Stimulated activated CD8-positive, alpha-beta memory T cell treated with anti-CD3 and anti-CD28 coated beads, Interleukin-12 subunit alpha, Interleukin-12 subunit beta, amount 100 ng/mL, for 24 hours (primary cell): ENCODE data around the gene BIRC5.

Source experiments
- DNase-seq: peaks from one replicate; pipeline ENCODE4 v3.0.0-alpha.2; 2020; ENCODE audit errors: extremely low read depth

Gene BIRC5

DNA sequence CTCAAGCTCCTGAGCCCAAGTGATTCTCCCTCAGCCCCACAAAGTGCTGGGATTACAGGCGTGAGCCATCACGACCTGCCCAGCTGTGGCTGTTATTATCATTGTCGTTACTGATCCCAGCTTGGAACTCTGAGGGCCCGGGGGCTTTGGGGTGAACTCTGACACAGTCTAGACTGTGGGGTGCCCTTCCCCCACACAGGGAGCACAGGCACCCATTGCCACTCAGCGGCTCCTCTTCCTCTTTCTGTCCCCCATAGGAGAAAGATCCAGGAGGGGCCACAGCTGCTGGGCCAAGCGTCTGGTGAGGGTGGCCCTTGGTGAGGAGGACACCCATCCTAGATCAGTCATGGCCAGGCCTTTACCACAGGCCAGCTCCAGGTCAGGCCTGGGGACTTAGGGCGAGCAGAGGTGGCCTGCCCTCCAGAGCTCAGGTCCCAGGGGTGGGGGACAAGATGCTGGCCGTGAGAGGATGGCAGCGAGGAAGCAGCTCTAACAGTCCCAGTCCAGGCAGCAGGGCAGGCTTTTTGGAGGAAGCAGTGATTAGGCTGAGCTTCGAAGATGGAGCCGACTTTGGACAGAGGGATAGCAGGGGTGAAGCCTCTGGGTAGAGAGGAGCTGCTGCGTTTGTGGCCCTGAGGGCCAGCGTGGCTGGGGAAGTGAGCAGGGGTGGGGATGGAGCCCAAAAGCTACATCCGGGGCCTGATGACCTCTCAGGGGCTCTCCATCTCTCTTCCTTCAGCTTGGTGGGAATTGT, 42.1 kb downstream of the BIRC5 start:
- DNase-seq = no peak

DNA sequence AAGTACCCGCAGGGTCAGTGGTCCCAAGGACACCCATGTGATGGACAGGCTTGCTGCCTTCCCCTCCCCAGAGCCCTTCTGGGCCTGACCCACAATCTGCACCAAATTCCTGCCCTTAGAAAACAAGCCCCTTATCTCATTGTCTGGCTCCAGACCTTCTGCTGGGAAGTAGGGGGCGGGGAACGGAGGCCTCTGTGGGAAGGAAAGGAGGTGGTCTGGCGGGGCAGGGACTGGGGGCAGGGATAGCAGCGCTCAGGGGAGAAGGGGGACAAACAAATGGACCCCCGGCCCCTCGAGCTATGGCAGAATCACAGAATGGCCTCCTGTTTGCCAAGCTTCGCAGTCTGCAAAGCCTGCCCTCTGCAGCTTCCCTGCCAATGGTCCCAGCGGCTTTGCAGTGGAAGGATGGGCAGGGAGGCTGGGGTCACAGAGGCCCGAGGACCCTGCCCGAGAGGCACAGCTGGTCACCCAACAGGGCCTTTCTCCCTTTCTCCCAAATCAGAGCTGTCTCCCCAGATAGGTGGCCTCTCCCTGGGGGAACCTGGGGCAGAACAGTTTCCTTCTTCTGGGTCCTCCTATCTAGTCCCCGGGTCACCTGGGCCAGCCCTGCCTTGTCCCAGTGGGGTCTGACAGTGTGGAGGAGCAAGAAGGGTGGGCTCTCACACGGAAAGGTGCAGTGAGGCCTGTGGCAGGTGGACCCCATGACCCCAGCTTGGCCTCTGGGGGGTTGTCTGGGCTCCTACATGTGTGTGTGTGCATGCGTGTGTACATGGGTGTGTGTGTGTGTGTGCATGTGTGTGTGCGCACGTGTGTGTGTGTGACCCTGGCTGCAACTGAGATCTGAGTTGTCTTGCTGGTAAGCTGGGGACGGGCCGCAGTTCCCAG, 42.9 kb downstream of the BIRC5 start:
- DNase-seq = no peak

DNA sequence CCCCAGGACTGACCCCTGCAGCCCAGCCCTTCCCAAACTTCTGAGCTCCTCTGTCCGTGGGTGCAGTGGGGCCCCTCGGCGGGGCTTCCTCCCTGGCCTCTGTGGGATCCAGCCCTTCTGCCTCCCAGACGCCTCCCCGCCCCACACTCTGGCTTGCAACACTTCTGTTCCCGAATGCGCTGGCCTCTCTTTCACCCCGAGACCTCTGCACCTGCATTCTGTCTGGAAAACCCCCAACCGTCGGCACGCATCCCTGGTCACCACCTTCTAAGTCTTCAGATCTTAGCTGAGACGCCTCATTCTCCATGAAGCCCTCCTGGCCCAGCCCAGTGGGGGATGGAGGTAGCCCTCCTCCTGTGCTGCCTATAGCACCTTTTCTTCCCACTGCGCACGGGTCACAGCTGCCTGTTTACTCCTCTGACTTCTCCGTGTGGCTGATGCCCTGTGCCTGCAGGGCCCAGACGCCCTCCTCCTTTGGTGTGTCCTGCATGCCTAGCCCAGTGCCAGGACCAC, 43.8 kb downstream of the BIRC5 start:
- no peak for DNase-seq

DNA sequence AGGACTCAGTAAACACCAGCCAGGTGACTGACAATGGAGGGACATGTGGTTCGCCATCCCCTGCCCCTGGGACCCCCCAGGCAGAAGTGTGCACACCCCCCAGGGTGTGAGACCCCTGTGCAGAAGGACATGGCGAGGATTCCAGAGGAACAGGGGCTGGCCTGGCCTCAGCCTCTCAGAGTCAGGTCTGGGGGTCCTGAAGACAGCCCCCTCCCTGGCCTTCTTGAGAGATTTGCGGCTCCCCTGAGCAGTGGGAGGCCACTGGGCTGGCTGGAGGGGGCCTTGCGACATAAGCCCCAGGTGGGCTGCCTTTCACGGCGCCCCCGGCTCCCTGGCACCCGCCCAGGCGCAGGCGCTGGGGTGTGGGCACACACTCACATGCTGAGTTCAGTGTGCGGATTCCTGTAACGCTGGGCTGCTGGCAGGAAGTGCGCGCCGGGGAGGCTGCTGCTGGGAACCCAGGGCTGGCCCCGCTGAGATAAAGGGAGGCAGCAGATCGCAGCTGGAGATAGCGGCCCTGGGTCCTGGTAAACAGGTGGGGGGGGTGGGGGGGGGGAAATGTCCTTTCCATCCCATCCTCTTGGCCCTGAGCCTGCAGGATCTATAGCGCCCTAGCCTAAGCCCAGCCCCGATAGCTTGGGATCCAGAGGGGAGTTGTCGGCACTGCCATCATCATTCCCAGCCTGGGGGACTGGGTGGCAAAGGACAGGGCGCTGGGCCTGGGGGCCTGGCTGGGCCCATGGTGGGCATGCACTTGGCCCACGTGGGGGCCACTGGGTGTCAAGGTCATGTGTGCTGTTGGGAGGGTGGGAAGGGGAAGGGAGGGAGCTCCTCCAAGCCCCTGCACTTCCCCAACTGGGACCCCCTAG, 44.5 kb downstream of the BIRC5 start:
- no peak for DNase-seq

DNA sequence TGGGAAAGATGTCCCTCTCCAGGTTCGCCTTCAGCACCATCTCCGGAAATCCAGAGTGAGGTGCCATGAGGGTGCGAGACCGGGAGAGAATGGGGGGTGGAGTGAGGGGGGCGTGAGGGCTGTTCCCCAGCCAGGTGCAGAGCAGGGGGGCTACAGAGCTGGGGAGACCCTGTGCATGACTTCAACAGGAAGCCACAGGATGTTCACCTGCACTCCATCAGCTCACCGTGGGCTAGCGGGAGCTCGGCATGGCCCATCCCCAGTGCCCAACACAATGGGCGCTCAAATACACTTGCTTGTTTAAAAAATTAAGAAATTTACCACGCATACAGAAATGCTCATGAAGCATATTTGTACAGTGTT, 45.1 kb downstream of the BIRC5 start:
- no peak for DNase-seq

DNA sequence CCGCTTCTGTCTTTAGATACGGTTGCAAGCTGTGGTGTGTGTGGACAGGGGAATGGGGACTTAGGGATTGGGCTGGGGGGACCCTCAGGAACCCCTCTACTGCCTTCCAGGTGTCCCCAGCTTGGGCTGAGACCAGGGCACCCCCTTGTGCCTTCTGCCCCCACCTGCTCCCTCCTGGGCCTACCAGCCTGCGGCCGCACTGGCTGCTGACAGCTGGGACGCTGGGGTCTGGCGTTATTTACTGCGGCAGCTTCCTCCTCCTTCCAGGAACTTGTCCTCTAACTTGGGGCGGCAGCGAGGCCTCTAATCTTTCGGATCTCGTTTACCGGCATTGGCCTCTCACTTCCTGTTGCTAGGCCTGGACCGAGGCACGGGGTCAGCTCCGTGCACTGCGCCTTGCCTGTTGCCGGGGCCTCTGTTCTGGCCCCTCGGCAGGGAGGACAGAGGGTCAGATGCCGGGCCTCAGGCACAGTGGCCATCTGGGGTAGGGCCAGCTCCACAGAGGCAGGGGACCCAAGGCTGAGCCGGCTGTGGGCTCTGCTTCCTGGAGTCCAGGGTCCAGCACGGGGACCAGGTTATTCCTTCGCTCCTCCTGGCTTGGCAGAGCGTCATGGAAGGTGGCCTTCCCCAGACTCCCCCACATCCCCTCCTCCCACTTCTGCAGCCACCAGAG, 49.1 kb downstream of the BIRC5 start:
- no peak for DNase-seq

DNA sequence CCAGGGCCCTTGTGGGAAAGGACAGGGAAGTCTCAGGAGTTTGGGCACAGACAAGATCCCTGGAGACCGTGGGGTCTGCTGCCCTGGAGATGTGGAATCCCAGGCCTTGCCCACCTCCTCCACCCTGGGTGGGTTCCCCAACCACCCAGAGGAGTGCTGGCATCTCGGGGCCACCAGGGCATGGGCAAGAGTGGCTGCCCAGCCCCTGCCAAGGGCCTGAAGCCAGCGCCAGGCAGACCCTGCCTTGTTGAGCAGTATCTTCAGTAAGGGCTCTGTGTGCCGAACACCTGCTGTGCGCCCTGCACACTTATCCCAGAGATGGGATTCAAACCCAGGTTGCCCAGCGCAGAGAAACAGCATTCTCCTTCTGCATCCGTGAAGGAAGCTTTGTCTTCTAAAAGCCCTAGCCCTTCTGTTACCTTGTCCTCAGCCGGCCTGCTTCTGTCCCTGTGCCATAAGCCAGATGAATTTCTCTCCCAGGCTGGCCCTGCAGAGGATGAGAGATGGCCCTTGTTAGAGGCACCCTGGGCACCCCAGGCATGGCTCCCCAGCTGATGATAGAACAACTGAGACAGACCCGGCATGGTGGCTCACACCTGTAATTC, 49.8 kb downstream of the BIRC5 start:
- no peak for DNase-seq

DNA sequence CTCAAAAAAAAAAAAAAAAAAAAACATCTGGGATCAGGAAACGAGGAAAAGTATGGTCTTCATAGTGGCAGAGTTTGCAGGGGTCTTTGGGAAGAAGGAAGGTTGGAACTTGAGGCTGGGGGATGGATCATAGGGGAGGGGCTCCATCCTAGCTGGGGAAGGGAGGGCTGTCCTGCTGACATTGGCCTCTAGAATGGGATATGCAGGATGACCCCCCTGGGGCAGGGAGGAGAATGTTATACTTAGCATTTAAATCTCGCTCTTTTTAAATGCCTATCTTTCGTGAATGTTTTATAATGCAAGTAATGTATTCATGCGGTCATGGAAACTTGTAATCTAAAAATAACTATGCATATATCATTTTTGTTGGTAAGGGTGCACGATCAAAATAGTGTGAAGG, 50.5 kb downstream of the BIRC5 start:
- no peak for DNase-seq

DNA sequence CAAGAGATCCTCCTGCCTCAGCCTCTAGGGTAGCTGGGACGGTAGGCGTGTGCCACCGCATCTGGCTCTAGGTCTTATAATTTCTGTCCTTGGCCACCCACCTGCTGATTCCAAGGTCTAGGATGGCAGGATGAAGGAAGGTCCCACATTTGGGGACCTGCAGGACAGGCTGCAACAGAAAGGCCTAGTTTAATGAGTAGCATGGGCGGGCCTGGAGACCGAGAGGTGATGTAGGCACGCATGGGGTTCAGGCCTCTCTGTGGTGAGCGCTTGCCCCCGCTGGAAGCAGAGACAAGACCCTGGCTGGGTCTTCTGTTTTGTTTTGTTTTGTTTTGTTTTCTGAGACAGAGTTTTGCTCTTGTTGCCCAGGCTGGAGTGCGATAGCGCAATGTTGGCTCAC, 51.1 kb downstream of the BIRC5 start:
- DNase-seq = no peak

DNA sequence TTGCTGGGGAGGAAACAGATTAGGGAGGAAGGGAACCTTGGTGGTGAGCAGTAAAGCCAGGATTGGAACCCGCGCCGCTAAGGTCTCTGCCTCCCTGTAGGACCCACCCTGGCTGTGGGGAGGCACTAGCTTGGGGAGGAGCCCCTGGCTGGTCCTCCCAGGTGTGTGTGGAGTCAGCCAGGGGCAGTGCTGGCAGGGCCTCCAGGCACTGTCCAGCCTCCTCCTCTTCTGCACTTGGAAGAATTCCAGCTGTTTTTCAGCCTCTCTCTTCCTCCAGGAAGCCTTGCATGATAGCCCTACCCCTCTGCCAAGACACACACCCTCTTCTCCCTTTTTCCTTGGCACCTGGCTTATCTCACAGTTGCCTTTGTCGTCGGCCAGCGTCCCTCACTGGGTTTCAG, 52.2 kb downstream of the BIRC5 start:
- no peak for DNase-seq

DNA sequence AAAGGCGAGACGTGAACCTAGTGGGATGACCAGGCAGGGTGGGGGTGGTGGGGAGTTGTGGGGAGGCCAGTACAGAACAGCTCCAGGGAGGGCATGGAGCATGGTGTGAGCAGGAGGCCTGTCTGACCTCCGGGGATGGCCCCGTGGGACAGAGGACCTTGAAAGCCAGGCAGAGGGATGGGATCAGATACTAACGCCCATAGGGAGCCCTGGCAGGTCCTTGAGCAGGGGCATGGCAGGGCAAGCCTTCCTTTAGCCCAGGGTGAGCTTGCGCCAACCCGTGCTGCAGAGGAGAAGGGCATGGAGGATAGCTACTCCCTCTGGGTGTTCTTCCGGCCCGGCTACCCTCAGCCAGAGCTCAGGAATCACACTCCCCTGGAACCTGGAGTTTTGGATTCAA, 52.7 kb downstream of the BIRC5 start:
- no peak for DNase-seq

DNA sequence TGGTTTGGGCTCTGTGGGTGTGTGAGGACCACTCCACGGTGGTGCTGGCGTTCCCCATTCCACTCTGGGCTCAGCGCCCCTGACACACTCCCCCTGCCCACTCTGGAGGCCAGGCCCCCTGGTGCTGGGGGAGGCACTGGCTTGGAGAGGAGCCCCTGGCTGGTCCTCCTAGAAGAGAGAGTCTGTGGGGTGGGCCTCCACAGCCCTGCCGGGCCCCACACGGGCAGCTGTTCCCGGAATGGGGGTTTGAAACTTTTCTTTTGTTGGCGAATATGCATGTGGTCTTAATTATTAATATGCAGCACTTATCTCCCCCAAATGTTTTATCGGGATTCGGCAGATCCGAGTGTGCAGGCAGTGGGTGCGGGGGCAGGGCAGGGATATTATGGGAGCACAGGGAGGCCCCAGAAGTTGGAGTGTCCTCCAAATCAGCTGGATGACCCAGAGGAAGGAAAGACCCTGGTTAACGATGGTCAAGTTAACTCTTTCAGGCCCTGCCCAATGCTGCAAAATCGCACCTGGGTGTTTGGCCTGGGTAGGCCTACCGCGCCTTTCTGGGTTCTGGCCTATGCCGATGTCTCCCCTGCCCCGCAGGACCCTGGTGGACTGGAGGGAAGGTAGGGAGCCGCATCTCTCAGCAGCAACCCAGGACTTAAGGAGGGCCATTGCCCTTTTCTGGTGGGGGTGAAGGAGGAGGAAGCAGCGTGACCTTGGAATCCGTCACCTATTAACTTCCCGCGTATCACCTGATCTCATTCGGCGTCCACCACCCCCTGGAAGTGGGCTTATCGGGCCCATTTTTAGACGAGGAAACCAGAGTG, 53.4 kb downstream of the BIRC5 start:
- no peak for DNase-seq

DNA sequence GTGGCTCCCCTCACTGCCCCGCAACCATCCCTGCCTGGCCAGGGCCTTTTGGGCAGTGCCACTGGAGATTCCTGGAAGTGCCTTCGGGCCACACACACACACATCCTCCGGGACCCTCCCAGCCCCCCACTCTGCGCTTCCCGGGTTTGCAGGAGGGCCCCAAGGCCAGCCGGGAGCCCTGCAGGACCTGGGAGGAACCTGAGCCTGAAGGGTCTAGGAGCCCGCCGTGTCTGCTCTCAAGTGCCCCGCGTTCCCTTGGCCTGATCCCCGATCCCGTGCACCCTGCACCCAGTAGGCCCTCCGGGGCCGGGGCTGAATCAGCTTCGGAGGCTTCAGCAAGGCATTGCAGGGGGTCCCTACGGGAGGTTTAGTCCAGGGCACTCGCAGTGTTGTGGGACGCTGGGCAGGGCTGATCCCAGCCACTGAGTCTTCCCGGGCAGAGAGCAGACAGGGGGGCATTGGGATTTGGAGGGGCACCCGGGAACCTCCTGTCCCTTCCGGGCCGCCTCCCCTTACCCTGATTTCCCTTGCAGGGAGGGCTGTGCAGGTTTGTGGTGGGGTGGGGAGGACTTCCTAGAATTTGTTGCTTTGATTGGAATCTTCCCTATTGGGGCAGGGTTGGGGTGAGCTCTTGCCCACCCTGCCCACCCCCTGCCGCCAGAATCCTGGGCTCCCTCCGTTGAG, 54.3 kb downstream of the BIRC5 start:
- no peak for DNase-seq

DNA sequence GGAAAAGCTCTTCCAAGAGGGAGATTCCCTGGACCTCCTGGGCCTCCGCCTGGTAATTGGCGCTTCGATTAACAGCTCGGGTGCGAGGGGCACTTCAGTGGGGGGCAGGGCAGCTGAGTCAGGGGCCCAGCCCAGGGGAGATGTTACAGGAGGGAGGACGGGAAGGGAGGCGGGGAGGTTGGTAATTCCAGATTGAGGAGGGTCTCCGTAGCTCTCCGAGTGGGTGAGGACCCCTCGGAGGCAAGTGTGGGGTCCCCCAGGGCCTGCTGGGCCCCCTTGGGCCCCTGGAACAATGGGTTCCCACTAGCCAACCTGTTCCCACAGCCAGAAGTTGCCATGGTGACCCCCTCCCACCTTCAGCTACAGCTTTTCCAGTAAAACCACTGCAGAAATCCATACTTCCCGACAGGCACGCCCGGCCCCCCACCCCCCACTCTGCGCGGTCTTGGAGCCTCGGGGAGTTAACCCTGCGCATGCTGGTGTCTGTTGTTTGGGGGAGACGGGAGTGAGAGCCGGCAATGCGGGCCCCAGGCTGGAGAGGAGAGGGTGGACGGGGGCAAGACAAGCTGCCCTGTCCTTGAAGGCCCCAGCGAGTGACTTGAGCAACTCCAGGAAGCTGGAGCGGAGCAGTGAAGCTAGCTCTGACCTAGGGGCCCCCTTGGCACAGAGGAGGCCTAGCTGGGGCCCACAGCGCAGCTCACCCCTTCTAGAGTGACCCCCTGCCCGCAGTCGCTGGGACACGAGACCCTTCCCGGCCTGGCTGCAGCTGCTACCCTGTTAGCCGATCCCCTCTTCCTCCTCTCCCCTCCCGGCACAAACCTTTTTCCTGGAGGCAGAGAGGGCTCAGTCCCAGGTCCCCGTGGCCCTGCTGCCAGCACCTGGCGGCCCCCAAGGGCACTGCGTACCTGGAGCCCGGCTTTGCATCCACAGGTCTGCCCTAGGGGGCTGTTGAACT, 55.2 kb downstream of the BIRC5 start:
- no peak for DNase-seq

DNA sequence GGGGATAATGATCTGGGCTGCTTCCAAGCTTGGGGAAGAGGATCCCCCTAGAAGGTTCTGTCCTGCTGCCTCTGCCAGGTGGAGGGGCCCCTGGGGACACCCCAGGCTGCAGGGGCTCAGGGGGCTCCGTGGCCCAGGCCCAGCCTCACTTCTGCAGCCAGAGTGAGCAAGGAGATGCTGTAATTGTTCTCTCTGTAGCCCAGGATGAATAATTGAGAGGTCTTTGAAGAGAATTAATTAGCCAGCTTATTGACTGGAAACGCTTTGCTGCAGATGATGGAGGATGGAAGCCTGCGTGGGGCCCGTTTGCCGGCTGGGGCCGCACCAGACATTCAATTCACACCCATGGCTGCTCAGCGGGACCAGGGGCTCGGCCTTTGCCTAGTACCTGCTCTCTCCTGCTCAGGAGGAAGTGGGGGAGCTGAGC, 55.9 kb downstream of the BIRC5 start:
- no peak for DNase-seq

DNA sequence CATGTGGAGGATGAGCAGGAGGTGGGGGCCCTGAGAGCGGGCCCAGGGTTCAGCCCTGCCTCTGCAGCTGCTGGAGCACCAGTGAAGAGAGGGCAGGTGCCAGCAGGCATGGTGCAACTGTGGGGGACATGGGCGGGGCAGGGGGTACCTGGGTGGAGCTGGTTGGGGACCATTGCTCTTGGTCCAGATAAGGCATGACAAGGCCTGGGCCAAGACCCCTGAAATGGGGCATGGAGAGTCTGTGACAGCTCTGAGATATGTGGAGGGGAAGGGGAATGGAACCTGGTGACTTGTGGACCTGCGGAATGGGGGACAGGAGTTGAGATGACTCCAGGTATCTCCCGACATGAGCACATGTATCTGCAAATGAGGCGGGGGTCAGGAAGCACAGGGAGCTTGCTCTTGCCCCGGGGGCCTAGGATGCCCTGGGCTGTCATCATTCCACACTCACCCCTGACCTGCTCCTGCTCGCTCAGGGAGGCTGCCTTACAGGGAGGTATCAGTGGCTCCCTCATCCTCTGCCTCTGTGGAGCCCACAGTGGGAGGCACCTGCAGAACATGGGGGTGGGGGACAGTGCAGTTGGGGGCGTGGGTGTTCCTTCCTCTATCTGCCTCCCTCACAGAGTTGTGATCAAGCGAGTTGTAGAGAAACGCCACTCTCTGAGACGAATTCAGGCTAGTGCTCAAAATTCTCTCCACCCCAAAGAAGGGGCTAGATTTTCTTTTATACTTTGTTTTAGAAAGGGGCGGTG, 57.5 kb downstream of the BIRC5 start:
- DNase-seq = no peak

DNA sequence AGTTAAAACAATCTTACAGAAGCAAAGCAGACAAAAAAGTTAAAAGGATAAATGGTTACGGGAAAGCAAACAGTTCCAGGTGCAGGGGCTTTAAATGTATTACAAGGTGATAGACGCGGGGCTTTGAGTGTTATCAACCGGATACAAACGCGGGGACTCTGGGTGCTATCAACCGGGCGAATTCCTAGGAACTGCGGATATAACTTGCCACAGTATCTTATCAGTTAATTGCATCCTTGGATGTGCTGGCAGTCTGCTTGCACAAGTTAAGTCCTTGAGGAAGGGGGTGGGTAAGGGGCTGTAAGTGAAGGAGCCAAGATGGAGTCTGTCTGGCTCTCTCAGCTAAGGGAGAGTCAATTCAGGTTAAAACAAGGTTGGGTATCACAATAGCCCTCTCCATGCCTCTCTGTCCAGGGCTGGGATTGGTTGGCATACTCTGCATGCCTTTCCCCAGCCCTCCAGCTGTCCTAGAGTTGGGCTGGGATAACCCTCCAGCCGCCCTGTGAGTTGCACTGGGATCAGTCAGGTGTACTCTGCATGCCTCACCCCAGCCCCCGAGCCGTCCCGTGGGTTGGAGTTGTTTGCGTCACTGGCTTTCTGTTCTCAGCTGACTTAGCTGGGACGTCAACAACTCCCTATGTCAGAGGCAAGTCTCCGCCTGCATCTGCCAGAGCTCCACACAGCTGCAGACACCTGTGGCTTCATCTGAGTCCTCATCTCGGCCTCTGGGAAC, 58.3 kb downstream of the BIRC5 start:
- no peak for DNase-seq
